Measurements from ENCODE around the gene OR51A2. TPM values are rescaled to one million over a fixed set of nuclear protein-coding genes. Genes with fewer than 3 reads are reported as not detected.

Gene OR51A2
- total RNA-seq, 4 donors from 2014 or later, result not detected

- Histone ChIP-seq H3K27ac (no peak overlapping the region), H3K4me1 (no peaks in the 10 kb centered on the region), H3K36me3 (no peaks in the 10 kb centered on the region), H3K27me3 (no peaks in the 10 kb centered on the region), H3K9me3 (no peaks in the 10 kb centered on the region), H3K4me3 (no peak overlapping the region)
- 62 to 65% methylated on average over 1 of the region's 1 CpG for WGBS, 2 donors (ENCODE audit: low coverage in 1 of 2)
- in situ Hi-C loops (cut with MboI; ENCODE audit: low pct_ligation_motif_present in 1 of 4, low pct_unique_long_range_greater_than_20kb in 1 of 4, low sequenced_read_pairs in 3 of 4), result loop anchor here in 1 of 4 donors (25.0 kb wide), 1 partner anchor 90 kb away; no protein-coding TSS in a partner anchor
- intact Hi-C loops (cut with DNase I; ENCODE audit: low total_unique reads), result no loop called here
- DNase-seq, result no peak
- TF ChIP-seq POLR2AphosphoS5 (IDR thresholded peaks at IDR 0.05) (no peak), CTCF (IDR thresholded peaks at IDR 0.05) (no peak), POLR2A (IDR thresholded peaks at IDR 0.05) (no peak), EP300 (IDR thresholded peaks at IDR 0.05; ENCODE audit: low read depth) (no peak)
Measured at GRCh38 chr11:4922304-4922703, 33.2 kb downstream of the OR51A2 start.

DNA sequence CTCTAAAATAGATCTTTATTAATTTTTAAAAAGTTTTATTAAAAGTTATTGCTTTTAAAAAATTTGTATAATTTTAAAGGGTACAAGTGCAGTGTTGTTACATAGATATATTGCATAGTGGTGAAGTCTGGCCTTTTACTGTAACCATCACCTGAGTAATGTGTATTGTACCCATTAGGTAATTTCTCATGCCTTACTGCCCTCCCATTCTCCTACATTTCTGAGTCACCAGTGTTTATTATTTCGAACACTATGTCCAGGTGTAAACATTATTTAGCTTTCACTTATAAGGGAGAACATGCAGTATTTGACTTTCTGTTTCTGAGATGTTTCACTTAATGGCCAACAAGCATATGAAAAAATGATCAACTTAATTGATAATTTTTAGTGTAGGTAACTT is 33.7 kb downstream of the OR51A2 start:
- intact Hi-C loops (cut with DNase I; ENCODE audit: low total_unique reads) (no loop called here), in situ Hi-C loops (cut with MboI; ENCODE audit: low pct_ligation_motif_present in 1 of 4, low pct_unique_long_range_greater_than_20kb in 1 of 4, low sequenced_read_pairs in 3 of 4) (loop anchor here in 1 of 4 donors (25.0 kb wide), 1 partner anchor 91 kb away; no protein-coding TSS in a partner anchor)
- Histone ChIP-seq H3K27me3 (no peaks in the 10 kb centered on the region), H3K27ac (no peak overlapping the region), H3K4me1 (no peaks in the 10 kb centered on the region), H3K4me3 (no peak overlapping the region), H3K36me3 (no peaks in the 10 kb centered on the region), H3K9me3 (no peaks in the 10 kb centered on the region)
- 65 to 68% methylated on average over 1 of the region's 1 CpG for WGBS, 2 donors (ENCODE audit: low coverage in 1 of 2)
- TF ChIP-seq CTCF (IDR thresholded peaks at IDR 0.05) (no peak), EP300 (IDR thresholded peaks at IDR 0.05; ENCODE audit: low read depth) (no peak), POLR2AphosphoS5 (IDR thresholded peaks at IDR 0.05) (no peak), POLR2A (IDR thresholded peaks at IDR 0.05) (no peak)
- no peak for DNase-seq

DNA sequence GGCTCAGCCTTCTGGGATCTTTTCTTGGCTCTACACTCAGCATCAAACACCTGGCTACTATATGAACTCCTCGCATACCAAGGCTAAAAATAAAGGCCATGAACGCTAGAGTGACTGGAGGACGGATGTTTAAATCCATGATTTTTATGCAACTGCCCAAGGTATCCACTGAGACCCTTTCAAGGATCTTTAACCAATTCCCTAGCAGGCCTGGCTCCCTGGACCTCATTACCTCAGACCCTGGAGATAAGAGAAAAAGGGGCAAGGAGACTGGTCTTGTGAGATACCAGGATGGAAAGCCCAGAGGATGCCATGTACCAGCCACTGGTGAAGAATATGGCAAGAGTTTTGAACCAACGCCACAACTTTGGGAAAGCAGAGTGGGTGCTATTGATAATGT is 36.3 kb downstream of the OR51A2 start, which contains the start of gene OR51G2:
Gene OR51G2, minus strand, starts transcription at position 101 of the 400 bp plus-strand sequence. CDS start 3,687 bp downstream, outside the sequence.
- no peak within 1 kb of the TSS for H3K4me3 ChIP-seq
- H3K27ac ChIP-seq, result no peak within 1 kb of the TSS
- in situ Hi-C loops (cut with MboI; ENCODE audit: low pct_ligation_motif_present in 1 of 4, low pct_unique_long_range_greater_than_20kb in 1 of 4, low sequenced_read_pairs in 3 of 4), result loop anchor here in 1 of 4 donors (25.0 kb wide), 1 partner anchor 93 kb away; no protein-coding TSS in a partner anchor
- H3K9me3 ChIP-seq, result no peaks in the 10 kb centered on the region
- TF ChIP-seq EP300 (IDR thresholded peaks at IDR 0.05; ENCODE audit: low read depth) (no peak), POLR2A (IDR thresholded peaks at IDR 0.05) (no peak), POLR2AphosphoS5 (IDR thresholded peaks at IDR 0.05) (no peak), CTCF (IDR thresholded peaks at IDR 0.05) (no peak)
- intact Hi-C loops (cut with DNase I; ENCODE audit: low total_unique reads), result no loop called here
- no peaks in the 10 kb centered on the region for H3K27me3 ChIP-seq
- H3K36me3 ChIP-seq, result no peaks in the 10 kb centered on the region
- H3K4me1 ChIP-seq, result no peaks in the 10 kb centered on the region
- no peak for DNase-seq
- WGBS, 2 donors (ENCODE audit: low coverage in 1 of 2), result 10 to 81% methylated on average over 1 to 4 of the region's 4 CpGs

GRCh38 chr11:4916581-4916980 is 38.9 kb downstream of the OR51A2 start:
- intact Hi-C loops (cut with DNase I; ENCODE audit: low total_unique reads) (no loop called here), in situ Hi-C loops (cut with MboI; ENCODE audit: low pct_ligation_motif_present in 1 of 4, low pct_unique_long_range_greater_than_20kb in 1 of 4, low sequenced_read_pairs in 3 of 4) (loop anchor here in 1 of 4 donors (25.0 kb wide), 1 partner anchor 96 kb away; no protein-coding TSS in a partner anchor)
- TF ChIP-seq POLR2AphosphoS5 (IDR thresholded peaks at IDR 0.05), result no peak
- TF ChIP-seq POLR2A (IDR thresholded peaks at IDR 0.05), result no peak
- no peak for TF ChIP-seq EP300 (IDR thresholded peaks at IDR 0.05; ENCODE audit: low read depth)
- TF ChIP-seq CTCF (IDR thresholded peaks at IDR 0.05), result no peak
- Histone ChIP-seq H3K36me3 (no peaks in the 10 kb centered on the region), H3K27me3 (no peaks in the 10 kb centered on the region), H3K4me3 (no peak overlapping the region), H3K9me3 (no peaks in the 10 kb centered on the region), H3K4me1 (no peaks in the 10 kb centered on the region), H3K27ac (no peak overlapping the region)
- no peak for DNase-seq

Other genes starting within 250 kb of the OR51A2 start
- gene OR51F1, start 185.8 kb downstream of the OR51A2 start, total RNA-seq, result not detected
- gene OR52R1, start 151.3 kb downstream of the OR51A2 start, total RNA-seq, result not detected
- gene OR51F2, start 134.4 kb downstream of the OR51A2 start, total RNA-seq, result not detected
- not detected for gene OR51S1, start 106.5 kb downstream of the OR51A2 start, total RNA-seq
- gene OR51T1, start 73.8 kb downstream of the OR51A2 start, total RNA-seq, result not detected
- gene OR51A7, start 51.9 kb downstream of the OR51A2 start, total RNA-seq, result not detected
- not detected for gene OR51G2, start 36.4 kb downstream of the OR51A2 start, total RNA-seq
- not detected for gene OR51G1, start 31.4 kb downstream of the OR51A2 start, total RNA-seq
- not detected for gene OR51A4, start 8.1 kb downstream of the OR51A2 start, total RNA-seq
- gene OR51L1, start 39.1 kb upstream of the OR51A2 start, total RNA-seq, result not detected
- gene OR52J3, start 90.8 kb upstream of the OR51A2 start, total RNA-seq, result not detected
- not detected for gene OR52E2, start 103.9 kb upstream of the OR51A2 start, total RNA-seq
- gene OR52E1, start 113.9 kb upstream of the OR51A2 start, total RNA-seq, result not detected
- gene OR52A5, start 182.6 kb upstream of the OR51A2 start, total RNA-seq, result not detected
- gene OR52A1, start 199.0 kb upstream of the OR51A2 start, total RNA-seq, result not detected
- not detected for gene OR51V1, start 245.0 kb upstream of the OR51A2 start, total RNA-seq